ENCODE data around the gene WNT5B.

The WNT5B gene

GRCh38 chr12:1619587-1619986, 9.4 kb upstream of the WNT5B start:
- no peak for DNase-seq (ENCODE audit: low read depth, low spot score)
- no peak overlapping the region for H3K4me3 ChIP-seq (ENCODE audit: low read length)

GRCh38 chr12:1620092-1620491, 8.9 kb upstream of the WNT5B start:
- no peak for DNase-seq (ENCODE audit: low read depth, low spot score)
- H3K4me3 ChIP-seq (ENCODE audit: low read length) = no peak overlapping the region

GRCh38 chr12:1622406-1622805, 6.6 kb upstream of the WNT5B start:
- DNase-seq (ENCODE audit: low read depth, low spot score) = no peak
- H3K4me3 ChIP-seq (ENCODE audit: low read length) = no peak overlapping the region

GRCh38 chr12:1629338-1630132, 504 bp downstream of the WNT5B start:
- no peak for DNase-seq (ENCODE audit: low read depth, low spot score)
- peak overlapping the region; percentile 38 for H3K4me3 ChIP-seq (ENCODE audit: low read length)

GRCh38 chr12:1630133-1630826, 1.2 kb downstream of the WNT5B start:
- no peak for DNase-seq (ENCODE audit: low read depth, low spot score)
- peak overlapping the region; percentile 38 for H3K4me3 ChIP-seq (ENCODE audit: low read length)

GRCh38 chr12:1630827-1631591, 2.0 kb downstream of the WNT5B start:
- no peak overlapping the region for H3K4me3 ChIP-seq (ENCODE audit: low read length)
- no peak for DNase-seq (ENCODE audit: low read depth, low spot score)

GRCh38 chr12:1632702-1633101, 3.7 kb downstream of the WNT5B start:
- no peak for DNase-seq (ENCODE audit: low read depth, low spot score)

GRCh38 chr12:1633459-1633858, 4.4 kb downstream of the WNT5B start:
- no peak overlapping the region for H3K4me3 ChIP-seq (ENCODE audit: low read length)
- DNase-seq (ENCODE audit: low read depth, low spot score) = no peak

More at GRCh38 chr12:1632702-1633101, 3.7 kb downstream of the WNT5B start:
- H3K4me3 ChIP-seq (ENCODE audit: low read length) = no peak overlapping the region

- no peak for DNase-seq (ENCODE audit: low read depth, low spot score)
- no peak overlapping the region for H3K4me3 ChIP-seq (ENCODE audit: low read length)
Measured at GRCh38 chr12:1634149-1634548, 5.1 kb downstream of the WNT5B start.

- DNase-seq (ENCODE audit: low read depth, low spot score) = peak; percentile 46
- no peak overlapping the region for H3K4me3 ChIP-seq (ENCODE audit: low read length)
Measured at GRCh38 chr12:1634590-1635191, 5.7 kb downstream of the WNT5B start.

GRCh38 chr12:1635301-1636095, 6.5 kb downstream of the WNT5B start:
- no peak overlapping the region for H3K4me3 ChIP-seq (ENCODE audit: low read length)
- no peak for DNase-seq (ENCODE audit: low read depth, low spot score)

- no peak overlapping the region for H3K4me3 ChIP-seq (ENCODE audit: low read length)
- no peak for DNase-seq (ENCODE audit: low read depth, low spot score)
Measured at GRCh38 chr12:1638203-1638602, 9.2 kb downstream of the WNT5B start.

GRCh38 chr12:1639538-1639937, 10.5 kb downstream of the WNT5B start:
- no peak for DNase-seq (ENCODE audit: low read depth, low spot score)
- no peak overlapping the region for H3K4me3 ChIP-seq (ENCODE audit: low read length)

GRCh38 chr12:1640328-1641234, 11.6 kb downstream of the WNT5B start:
- DNase-seq (ENCODE audit: low read depth, low spot score) = no peak

GRCh38 chr12:1642513-1642912, 13.5 kb downstream of the WNT5B start:
- H3K4me3 ChIP-seq (ENCODE audit: low read length) = no peak overlapping the region
- DNase-seq (ENCODE audit: low read depth, low spot score) = no peak

More at GRCh38 chr12:1640328-1641234, 11.6 kb downstream of the WNT5B start:
- no peak overlapping the region for H3K4me3 ChIP-seq (ENCODE audit: low read length)

GRCh38 chr12:1643043-1643442, 14.0 kb downstream of the WNT5B start:
- DNase-seq (ENCODE audit: low read depth, low spot score) = no peak
- no peak overlapping the region for H3K4me3 ChIP-seq (ENCODE audit: low read length)

- no peak for DNase-seq (ENCODE audit: low read depth, low spot score)
- no peak overlapping the region for H3K4me3 ChIP-seq (ENCODE audit: low read length)
Measured at GRCh38 chr12:1643905-1644533, 15.0 kb downstream of the WNT5B start.

All from Jurkat, Clone E6-1 (cell line).